ENCODE results near the gene CEACAM21.

The CEACAM21 gene

DNA sequence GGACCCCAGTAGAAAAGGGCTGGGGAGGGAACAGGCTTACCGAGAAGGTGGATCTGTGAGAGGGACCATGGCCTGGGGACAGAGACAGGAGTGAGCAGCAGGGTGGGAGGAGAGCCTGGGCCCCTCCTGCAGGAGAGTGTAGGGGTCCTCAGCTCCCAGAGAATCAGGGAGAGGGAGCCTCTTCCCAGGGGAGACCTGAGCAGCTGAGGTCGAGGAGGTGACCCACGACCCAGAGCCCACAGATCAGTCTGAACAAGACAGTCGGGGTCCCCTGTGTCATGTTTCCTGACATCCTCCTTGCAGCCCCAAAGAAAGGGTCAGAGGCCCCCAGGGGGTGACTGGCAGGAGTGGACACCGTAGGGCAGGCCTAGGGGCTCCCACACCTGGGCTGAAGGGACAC lies 44.2 kb downstream of the CEACAM21 start:
- no peak for FAIRE-seq

DNA sequence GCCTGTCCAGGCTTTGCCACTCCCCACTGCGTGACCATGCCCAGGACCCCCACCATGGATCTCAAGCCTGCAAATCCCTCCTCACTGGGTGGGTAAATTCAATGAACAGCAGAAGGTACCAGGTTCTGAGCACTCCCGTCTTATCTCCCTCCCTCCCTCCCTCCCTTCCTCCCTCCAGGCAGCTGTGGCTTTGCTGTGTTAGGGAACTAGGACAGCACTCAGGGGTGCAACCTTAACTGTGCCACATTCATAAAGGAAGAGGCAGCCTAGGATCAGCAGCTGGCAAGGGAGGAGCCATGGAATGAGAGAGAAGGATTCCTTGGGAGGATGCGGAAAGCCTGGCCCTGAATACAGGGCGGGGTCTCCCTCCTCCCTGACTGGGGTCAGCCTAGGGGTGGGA lies 45.3 kb downstream of the CEACAM21 start:
- no peak for FAIRE-seq

DNA sequence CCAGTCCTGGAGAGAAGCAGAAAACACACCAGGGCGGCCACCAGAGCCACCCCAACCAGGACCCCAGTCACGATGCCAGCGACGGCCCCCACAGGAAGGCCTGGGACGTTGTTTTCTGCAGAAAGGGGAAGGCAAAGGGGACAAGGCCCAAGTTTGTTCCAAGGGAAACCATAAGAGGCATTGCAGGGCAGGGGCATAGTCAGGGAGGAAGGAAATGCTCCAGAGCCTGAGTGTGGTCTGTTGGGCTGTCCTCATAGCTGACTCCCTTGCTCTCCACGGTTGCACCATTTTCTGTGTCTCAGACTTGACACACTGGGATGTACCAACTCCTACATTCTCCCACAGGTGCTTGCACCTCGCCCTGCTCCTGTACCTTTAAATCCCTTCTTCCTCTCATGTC lies 45.7 kb downstream of the CEACAM21 start:
- no peak for FAIRE-seq

DNA sequence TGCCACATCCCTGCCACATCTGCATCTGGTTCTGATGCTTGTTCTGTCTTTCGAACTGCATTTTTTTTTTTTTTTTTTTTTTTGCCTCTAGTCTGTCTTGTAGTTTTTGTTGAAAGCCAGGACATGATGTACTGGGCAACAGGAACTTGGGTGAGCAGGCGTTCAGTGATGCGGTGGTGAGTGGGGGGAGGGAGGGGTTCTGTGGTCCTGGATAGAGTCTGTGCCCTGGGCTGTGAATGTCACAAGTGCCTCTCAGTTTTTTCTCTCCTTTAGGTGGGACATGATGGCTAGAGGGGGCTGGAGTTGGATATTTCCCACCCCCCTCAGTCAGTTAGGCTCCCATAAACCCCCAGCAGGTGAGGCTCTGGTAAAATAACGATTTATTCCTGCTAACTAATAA lies 47.4 kb downstream of the CEACAM21 start:
- FAIRE-seq, result no peak

DNA sequence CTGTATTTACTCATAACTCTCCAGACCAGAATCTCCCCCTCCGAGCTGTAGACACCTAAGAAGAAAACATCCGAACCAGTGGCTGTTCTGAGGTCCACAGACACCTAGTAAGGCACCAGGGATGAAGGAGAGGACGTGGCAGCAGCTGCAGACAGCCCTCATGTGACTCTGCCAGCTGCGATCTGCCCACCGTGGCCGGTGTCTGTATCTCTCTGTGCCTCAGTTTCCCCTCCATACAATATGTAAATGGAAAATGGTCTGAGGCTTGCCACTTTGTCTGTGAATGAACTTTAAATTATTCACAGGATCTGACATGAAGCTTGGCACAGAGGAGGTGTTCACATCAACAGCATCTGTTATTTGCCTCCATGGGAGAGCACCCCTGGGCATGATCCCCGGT lies 48.5 kb downstream of the CEACAM21 start:
- no peak for FAIRE-seq

DNA sequence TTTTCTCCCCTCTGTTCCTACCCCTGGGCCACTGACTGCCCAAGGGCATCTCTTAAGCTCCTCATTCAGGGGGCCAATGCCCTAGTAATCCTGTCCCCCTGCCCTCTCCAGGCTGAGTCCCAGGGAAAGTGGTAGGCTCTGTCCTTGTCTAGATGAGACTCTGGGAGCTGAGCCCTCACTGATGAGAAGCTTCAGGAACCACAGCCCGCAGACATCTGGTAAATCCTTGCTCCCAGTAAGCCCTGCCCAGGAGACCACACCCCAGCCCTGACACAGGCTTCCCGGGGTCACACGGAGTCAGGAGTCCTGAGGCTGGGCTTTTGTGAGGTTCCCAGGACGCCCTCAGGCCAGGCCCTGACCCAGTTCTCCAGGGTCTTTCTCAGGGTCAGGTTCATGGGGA lies 49.0 kb downstream of the CEACAM21 start:
- FAIRE-seq, result no peak

DNA sequence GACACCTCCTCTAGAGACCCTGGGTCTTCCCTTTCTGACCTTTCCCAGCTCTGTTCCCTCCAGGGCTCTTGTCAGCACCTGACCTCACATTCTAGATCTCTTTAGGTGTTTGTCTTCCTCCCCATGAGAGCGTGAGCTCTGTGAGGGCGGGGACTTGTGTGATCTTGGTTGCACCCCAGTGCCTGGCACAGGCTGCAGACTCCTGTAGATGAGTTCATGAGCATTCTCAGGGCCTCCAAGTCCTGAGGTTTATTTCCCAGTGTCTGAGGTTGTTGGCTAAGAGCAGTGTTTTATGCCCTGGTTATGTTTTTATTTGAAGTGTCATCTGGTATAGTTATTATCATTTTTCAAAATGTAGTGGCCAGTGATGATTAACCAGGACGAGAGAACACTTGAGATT lies 50.3 kb downstream of the CEACAM21 start:
- FAIRE-seq, result no peak

DNA sequence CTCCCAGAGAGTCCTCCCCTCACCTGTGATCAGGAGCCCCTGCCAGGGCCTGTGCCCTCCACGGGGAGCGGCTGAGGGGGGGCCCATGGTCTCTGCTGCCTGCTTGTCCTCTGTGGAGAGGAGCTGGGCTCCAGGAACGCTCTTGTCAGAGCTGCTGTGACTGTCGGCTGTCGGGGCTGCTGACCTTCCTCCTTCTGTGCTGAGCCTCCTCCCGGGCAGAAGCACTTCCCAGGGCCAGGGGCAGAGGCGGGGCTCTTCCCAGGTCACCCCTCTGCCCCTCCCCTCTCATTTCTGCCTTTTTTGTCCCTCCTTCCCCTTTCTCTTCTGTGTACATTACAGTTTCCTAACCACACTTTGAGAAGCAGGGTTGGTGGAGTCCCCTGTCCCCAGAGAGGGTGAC lies 50.9 kb downstream of the CEACAM21 start, which contains the start of gene CEACAM4:
Gene CEACAM4 (minus strand): TSS at position 198 of the 400 bp plus-strand sequence. CDS start 111 bp downstream, at position 87.
- FAIRE-seq, result no peak

DNA sequence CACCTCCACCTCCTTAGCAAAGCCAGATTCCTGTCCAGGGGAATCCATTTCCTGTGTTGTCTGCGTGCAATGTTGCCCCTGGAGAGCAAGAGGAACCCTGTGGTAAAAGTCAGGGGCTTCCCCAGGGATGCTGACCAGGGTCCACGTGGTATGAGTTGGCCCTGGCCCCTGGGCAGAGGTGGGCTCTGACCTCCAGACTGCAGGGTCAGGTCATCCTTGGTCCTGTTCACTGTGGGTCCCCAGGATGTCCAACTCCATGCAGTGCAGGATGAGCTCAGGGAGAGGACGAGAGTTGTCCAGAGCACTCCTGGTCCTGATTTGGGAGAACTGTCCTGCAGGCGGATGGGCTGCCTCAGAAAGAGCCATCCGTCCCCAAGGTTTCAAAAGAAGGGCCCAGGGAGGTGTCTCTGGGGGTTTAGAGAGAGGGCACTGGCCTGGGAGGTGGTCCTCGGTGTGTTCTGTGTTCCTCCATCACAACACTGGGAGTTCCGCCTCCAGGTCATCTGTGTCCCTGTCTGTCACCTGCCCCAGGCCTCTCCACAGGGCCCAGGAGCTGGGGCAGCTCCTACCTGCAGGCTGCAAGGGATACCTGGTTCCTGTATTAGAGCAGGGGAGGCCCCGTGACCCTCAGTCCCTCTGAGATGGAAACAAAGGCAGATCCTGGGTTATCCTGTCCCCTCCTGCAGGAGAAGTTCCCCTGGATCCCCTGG lies 52.2 kb downstream of the CEACAM21 start:
- FAIRE-seq, result no peak
